Lung (tissue), 12 donors: ENCODE measurements around the gene SLC35F1. TPM values are rescaled to one million over a fixed set of nuclear protein-coding genes. Genes with fewer than 3 reads are reported as not detected.

Source experiments
- ATAC-seq: fragments of 200-7000 bp; cut with Tn5 transposase; one replicate; pipeline ENCODE4 v1.9.1; 2020; ENCODE audit warnings: moderate number of reproducible peaks; ENCODE audit not compliant: insufficient read depth, low FRiP score
- DNase-seq, 3 donors: peaks; one replicate each; pipeline ENCODE4 v3.0.0-alpha.2; 2013 to 2017
- H3K27ac ChIP-seq, 2 donors: one replicate each; pipeline ENCODE4 v1.5.1; 2013; ENCODE audit warnings: mild to moderate bottlenecking in 2 of 2, moderate library complexity in 2 of 2, control low read depth in 1 of 2, inconsistent platforms in 1 of 2, low read depth in 1 of 2, low read length in 1 of 2
- H3K27me3 ChIP-seq, 3 donors: one replicate each; pipeline ENCODE4 v1.5.1; 2013; ENCODE audit warnings: low read length in 2 of 3; ENCODE audit not compliant: control insufficient read depth in 3 of 3, insufficient read depth in 3 of 3
- H3K36me3 ChIP-seq, 4 donors: one replicate each; pipeline ENCODE4 v1.5.1; 2013; ENCODE audit warnings: low read length in 4 of 4, mild to moderate bottlenecking in 1 of 4, moderate library complexity in 1 of 4; ENCODE audit not compliant: control insufficient read depth in 4 of 4, insufficient read depth in 4 of 4
- H3K4me1 ChIP-seq, 5 donors: one replicate each; pipeline ENCODE4 v1.5.1; 2013; ENCODE audit warnings: low read length in 5 of 5, mild to moderate bottlenecking in 2 of 5, moderate library complexity in 1 of 5; ENCODE audit not compliant: control insufficient read depth in 5 of 5, insufficient read depth in 5 of 5
- H3K4me3 ChIP-seq: one replicate; pipeline ENCODE4 v1.5.1; 2013; ENCODE audit warnings: mild to moderate bottlenecking, control low read depth, moderate library complexity
- H3K9ac ChIP-seq, 2 donors: one replicate each; pipeline ENCODE4 v1.5.1; 2013; ENCODE audit warnings: low read length in 2 of 2, control low read depth in 1 of 2; ENCODE audit not compliant: insufficient read depth in 1 of 2
- H3K9me3 ChIP-seq, 4 donors: one replicate each; pipeline ENCODE4 v1.5.1; 2013; ENCODE audit warnings: low read length in 3 of 4, mild to moderate bottlenecking in 1 of 4, moderate library complexity in 1 of 4; ENCODE audit not compliant: control insufficient read depth in 4 of 4, insufficient read depth in 3 of 4
- CTCF ChIP-seq: IDR thresholded peaks from 2 replicates; pipeline ENCODE4 v1.5.1; 2012; ENCODE audit warnings: mild to moderate bottlenecking; ENCODE audit errors: control extremely low read depth, extremely low read depth
- WGBS, 2 donors: extraction: QIAGEN DNeasy Blood & Tissue Kit; methylation state at CpG; one replicate each; pipeline ENCODE4 v1.1.7; 2013; 5-methylcytosine and 5-hydroxymethylcytosine counted together
- polyA plus RNA-seq, 2 donors: library from polyadenylated mRNA; stranded (reverse); fragments of 200-250 nt; gene quantifications; one replicate each; pipeline ENCODE4 v1.2.1, GENCODE V29; 2013
- total RNA-seq, 2 donors: library from RNA; depleted of rRNA in 1 of 2; stranded (reverse); fragments of >200 nt in 1 of 2; gene quantifications; one replicate each; pipeline ENCODE4 v1.2.1, GENCODE V29; 2014 to 2021
- donor health status: control.
- donor health status: control.
- donor health status: Bipolar disorder and iron deficiency.
- donor health status: healthy.
- donor health status: DM: yes; HTN: yes; CAD: no.

The SLC35F1 gene
- total and polyA plus RNA-seq, 4 donors, result 0.04 to 5.7 (median 0.07) TPM

DNA sequence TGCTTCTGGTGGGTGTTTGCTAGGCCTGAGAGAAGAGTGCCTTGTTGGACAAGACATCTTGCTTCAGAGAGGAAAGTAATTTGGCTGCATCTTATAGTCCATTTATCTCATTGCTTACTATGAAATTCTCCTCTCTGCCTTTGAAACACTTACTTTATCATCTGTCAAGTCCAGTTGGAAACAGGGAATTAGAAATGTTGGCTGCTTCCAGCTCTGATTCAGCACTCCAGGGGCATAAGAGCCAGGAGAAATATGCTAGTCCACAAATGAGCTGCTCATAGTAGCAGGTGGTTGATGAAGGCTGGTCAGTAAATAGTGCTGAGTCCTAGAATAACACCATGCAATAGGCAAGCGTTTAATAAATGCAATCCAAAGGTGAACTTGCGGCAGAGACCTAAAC lies 227.1 kb downstream of the SLC35F1 start:
- TF ChIP-seq CTCF, result no peak
- Histone ChIP-seq H3K4me3 (no peak overlapping the region), H3K36me3 (no peaks in the 10 kb centered on the region), H3K9me3 (peaks cover 0 to 2% (median 0%) of the 10 kb centered on the region in 4 donors), H3K27ac (no peak overlapping the region), H3K4me1 (peaks cover 0 to 25% (median 9%) of the 10 kb centered on the region in 5 donors), H3K9ac (no peak overlapping the region), H3K27me3 (peaks cover 0 to 4% (median 0%) of the 10 kb centered on the region in 3 donors)
- peak in 2 of 3 donors; percentile 84 to 87 for DNase-seq
- 56 to 81% methylated on average over 2 of the region's 2 CpGs for WGBS, 2 donors
- ATAC-seq, result peak; percentile 55

DNA sequence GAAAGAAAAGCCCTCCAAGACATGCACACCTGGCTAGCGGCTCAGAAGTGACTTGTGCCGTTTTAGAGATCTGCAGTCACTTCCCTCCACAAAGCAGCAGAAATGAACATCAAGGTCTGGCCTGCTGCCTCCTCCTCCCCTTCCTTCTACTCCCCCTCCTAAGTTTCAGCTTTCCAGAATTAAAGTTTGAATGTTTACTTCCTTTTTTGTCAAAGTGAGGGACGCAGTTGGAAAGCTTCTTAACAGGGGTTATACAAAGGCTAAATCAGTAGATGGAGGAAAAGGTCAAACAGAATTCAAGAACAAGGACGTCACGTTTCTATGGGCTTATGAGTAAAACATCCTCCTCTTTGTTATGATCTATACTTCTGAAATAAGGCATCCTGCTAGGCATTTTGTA lies 227.7 kb downstream of the SLC35F1 start:
- Histone ChIP-seq H3K27ac (no peak overlapping the region), H3K9ac (no peak overlapping the region), H3K9me3 (peaks cover 0 to 2% (median 0%) of the 10 kb centered on the region in 4 donors), H3K27me3 (peaks cover 0 to 4% (median 0%) of the 10 kb centered on the region in 3 donors), H3K4me1 (peaks cover 0 to 25% (median 9%) of the 10 kb centered on the region in 5 donors), H3K36me3 (no peaks in the 10 kb centered on the region), H3K4me3 (no peak overlapping the region)
- ATAC-seq (no peak), DNase-seq (peak; percentile 18 to 83 (median 77))
- no peak for TF ChIP-seq CTCF
- 20 to 29% methylated on average over 5 of the region's 5 CpGs for WGBS, 2 donors

- H3K4me3 ChIP-seq, result no peak overlapping the region
Measured at GRCh38 chr6:118135371-118135770, 228.3 kb downstream of the SLC35F1 start.

More at GRCh38 chr6:118135371-118135770, 228.3 kb downstream of the SLC35F1 start:
- TF ChIP-seq CTCF, result no peak
- 86 to 94% methylated on average over 2 of the region's 2 CpGs for WGBS, 2 donors
- no peak overlapping the region for H3K27ac ChIP-seq
- no peaks in the 10 kb centered on the region for H3K27me3 ChIP-seq
- peaks cover 0 to 25% (median 9%) of the 10 kb centered on the region in 5 donors for H3K4me1 ChIP-seq
- ATAC-seq (no peak), DNase-seq (no peak)
- peaks cover 0 to 2% (median 0%) of the 10 kb centered on the region in 4 donors for H3K9me3 ChIP-seq
- H3K36me3 ChIP-seq, result no peaks in the 10 kb centered on the region
- H3K9ac ChIP-seq, result no peak overlapping the region
